Suprapubic skin (tissue), 4 donors: ENCODE measurements around the gene PRPF4. TPM values are rescaled to one million over a fixed set of nuclear protein-coding genes. Genes with fewer than 3 reads are reported as not detected.
"Not testable (repeated sequence)": the region's sequence is repeated elsewhere in the genome, so short reads cannot be mapped to it uniquely, and the experiment has no call there.

Experiments used
- DNase-seq, 2 donors: peaks; one replicate each; pipeline ENCODE4 v3.0.0-alpha.2; 2019; ENCODE audit warnings: low spot score in 2 of 2
- H3K27ac ChIP-seq: fragments of 200-600 bp; sonication (generic); one replicate; pipeline ENCODE4 v1.5.1; 2019
- H3K27me3 ChIP-seq: fragments of 200-600 bp; sonication (generic); one replicate; pipeline ENCODE4 v1.5.1; 2019
- H3K36me3 ChIP-seq: fragments of 200-600 bp; sonication (generic); one replicate; pipeline ENCODE4 v1.5.1; 2019
- H3K4me1 ChIP-seq: fragments of 200-600 bp; sonication (generic); one replicate; pipeline ENCODE4 v1.5.1; 2019
- H3K4me3 ChIP-seq: fragments of 200-600 bp; sonication (generic); one replicate; pipeline ENCODE4 v1.5.1; 2019; ENCODE audit warnings: mild to moderate bottlenecking
- H3K9me3 ChIP-seq: fragments of 200-600 bp; sonication (generic); one replicate; pipeline ENCODE4 v1.5.1; 2019
- EP300 ChIP-seq: sonication (generic); formaldehyde crosslinking; IDR thresholded peaks from one replicate; pipeline ENCODE4 v1.6.1; 2017; ENCODE audit warnings: antibody characterized with exemption
- POLR2A ChIP-seq, 2 donors: fragments of 450-650 bp; IDR thresholded peaks; one replicate each; pipeline ENCODE4 v1.6.1; 2017; ENCODE audit warnings: antibody characterized with exemption in 2 of 2, mild to moderate bottlenecking in 2 of 2, moderate library complexity in 2 of 2
- POLR2AphosphoS5 ChIP-seq, 3 donors: sonication (generic); formaldehyde crosslinking; IDR thresholded peaks; one replicate each; pipeline ENCODE4 v1.6.1; 2017; ENCODE audit warnings: antibody characterized with exemption in 3 of 3
- whole genome bisulfite sequencing: methylation state at CpG from one replicate; pipeline ENCODE4 v1.1.5; 2018; 5-methylcytosine and 5-hydroxymethylcytosine counted together
- total RNA-seq, 4 donors: library from RNA; depleted of rRNA; stranded (reverse); fragments of >200 nt; gene quantifications; one replicate each; pipeline ENCODE4 v1.1.0, GENCODE V29; 2016
- TF ChIP-seq, protein P1 (sequence below), 2 donors: fragments of 200-600 bp in 1 of 2; fragments of 450-650 bp in 1 of 2; sonication (generic) in 1 of 2; IDR thresholded peaks; one replicate each; pipeline ENCODE4 v1.5.1; 2016 to 2019; ENCODE audit warnings: antibody characterized with exemption in 2 of 2, mild to moderate bottlenecking in 1 of 2, moderate library complexity in 1 of 2

The PRPF4 gene
- total RNA-seq, 4 donors from 2014 or later: 13.6 to 21.3 (median 17.6) TPM

- Histone ChIP-seq H3K36me3 (no peaks in the 10 kb centered on the region), H3K27ac (peak overlapping the region; percentile 29), H3K9me3 (no peaks in the 10 kb centered on the region), H3K4me1 (peaks cover 2% of the 10 kb centered on the region), H3K27me3 (no peaks in the 10 kb centered on the region), H3K4me3 (no peak overlapping the region)
- 90% methylated on average over 4 of the region's 4 CpGs for WGBS
- DNase-seq: no peak
- TF ChIP-seq POLR2AphosphoS5 (IDR thresholded peaks at IDR 0.05) (no peak), EP300 (no peak), POLR2A (IDR thresholded peaks at IDR 0.05) (no peak)
- TF ChIP-seq, protein P1, sequence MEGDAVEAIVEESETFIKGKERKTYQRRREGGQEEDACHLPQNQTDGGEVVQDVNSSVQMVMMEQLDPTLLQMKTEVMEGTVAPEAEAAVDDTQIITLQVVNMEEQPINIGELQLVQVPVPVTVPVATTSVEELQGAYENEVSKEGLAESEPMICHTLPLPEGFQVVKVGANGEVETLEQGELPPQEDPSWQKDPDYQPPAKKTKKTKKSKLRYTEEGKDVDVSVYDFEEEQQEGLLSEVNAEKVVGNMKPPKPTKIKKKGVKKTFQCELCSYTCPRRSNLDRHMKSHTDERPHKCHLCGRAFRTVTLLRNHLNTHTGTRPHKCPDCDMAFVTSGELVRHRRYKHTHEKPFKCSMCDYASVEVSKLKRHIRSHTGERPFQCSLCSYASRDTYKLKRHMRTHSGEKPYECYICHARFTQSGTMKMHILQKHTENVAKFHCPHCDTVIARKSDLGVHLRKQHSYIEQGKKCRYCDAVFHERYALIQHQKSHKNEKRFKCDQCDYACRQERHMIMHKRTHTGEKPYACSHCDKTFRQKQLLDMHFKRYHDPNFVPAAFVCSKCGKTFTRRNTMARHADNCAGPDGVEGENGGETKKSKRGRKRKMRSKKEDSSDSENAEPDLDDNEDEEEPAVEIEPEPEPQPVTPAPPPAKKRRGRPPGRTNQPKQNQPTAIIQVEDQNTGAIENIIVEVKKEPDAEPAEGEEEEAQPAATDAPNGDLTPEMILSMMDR (IDR thresholded peaks at IDR 0.05): no peak
Measured at GRCh38 chr9:113245894-113246293, 29.6 kb upstream of the PRPF4 start.

- DNase-seq: no peak
- Histone ChIP-seq H3K36me3 (no peaks in the 10 kb centered on the region), H3K27ac (no peak overlapping the region), H3K27me3 (no peaks in the 10 kb centered on the region), H3K9me3 (no peaks in the 10 kb centered on the region), H3K4me1 (peaks cover 2% of the 10 kb centered on the region), H3K4me3 (no peak overlapping the region)
- WGBS: 90% methylated on average over 6 of the region's 6 CpGs
- TF ChIP-seq, protein P1 (IDR thresholded peaks at IDR 0.05): no peak
- TF ChIP-seq EP300: no peak
- no peak for TF ChIP-seq POLR2AphosphoS5 (IDR thresholded peaks at IDR 0.05)
- TF ChIP-seq POLR2A (IDR thresholded peaks at IDR 0.05): no peak
Measured at GRCh38 chr9:113246928-113247327, 28.5 kb upstream of the PRPF4 start.

- DNase-seq: no peak
- no peak overlapping the region for H3K4me3 ChIP-seq
Measured at GRCh38 chr9:113247640-113248039, 27.8 kb upstream of the PRPF4 start.

GRCh38 chr9:113249661-113250060 is 25.8 kb upstream of the PRPF4 start:
- WGBS: 92% methylated on average over 2 of the region's 2 CpGs
- DNase-seq, H3K36me3 ChIP-seq, H3K9me3 ChIP-seq, H3K4me3 ChIP-seq, H3K27me3 ChIP-seq, H3K27ac ChIP-seq, H3K4me1 ChIP-seq: not testable (repeated sequence)

More at GRCh38 chr9:113247640-113248039, 27.8 kb upstream of the PRPF4 start:
- TF ChIP-seq POLR2AphosphoS5 (IDR thresholded peaks at IDR 0.05) (no peak), POLR2A (IDR thresholded peaks at IDR 0.05) (no peak)
- Histone ChIP-seq H3K36me3 (no peaks in the 10 kb centered on the region), H3K27me3 (no peaks in the 10 kb centered on the region), H3K27ac (no peak overlapping the region), H3K4me1 (peaks cover 2% of the 10 kb centered on the region), H3K9me3 (no peaks in the 10 kb centered on the region)

GRCh38 chr9:113250807-113251206 is 24.7 kb upstream of the PRPF4 start:
- WGBS: 90% methylated on average over 2 of the region's 2 CpGs
- Histone ChIP-seq H3K27me3 (no peaks in the 10 kb centered on the region), H3K9me3 (no peaks in the 10 kb centered on the region), H3K4me1 (peaks cover 2% of the 10 kb centered on the region), H3K27ac (no peak overlapping the region), H3K36me3 (no peaks in the 10 kb centered on the region), H3K4me3 (no peak overlapping the region)
- no peak for DNase-seq
- TF ChIP-seq POLR2A (IDR thresholded peaks at IDR 0.05) (no peak), EP300 (no peak), POLR2AphosphoS5 (IDR thresholded peaks at IDR 0.05) (no peak)
- TF ChIP-seq, protein P1 (IDR thresholded peaks at IDR 0.05): no peak

GRCh38 chr9:113254991-113255390 is 20.5 kb upstream of the PRPF4 start:
- 100% methylated on average over 1 of the region's 1 CpG for WGBS
- TF ChIP-seq EP300 (no peak), POLR2AphosphoS5 (IDR thresholded peaks at IDR 0.05) (no peak), POLR2A (IDR thresholded peaks at IDR 0.05) (no peak)
- TF ChIP-seq, protein P1 (IDR thresholded peaks at IDR 0.05): no peak
- no peak for DNase-seq

More at GRCh38 chr9:113254991-113255390, 20.5 kb upstream of the PRPF4 start:
- H3K4me1 ChIP-seq: no peaks in the 10 kb centered on the region
- H3K27me3 ChIP-seq: no peaks in the 10 kb centered on the region
- no peak overlapping the region for H3K4me3 ChIP-seq
- H3K36me3 ChIP-seq: peaks cover 35% of the 10 kb centered on the region
- no peak overlapping the region for H3K27ac ChIP-seq
- H3K9me3 ChIP-seq: no peaks in the 10 kb centered on the region
